Measurements from ENCODE around the gene SLC6A3. TPM values are rescaled to one million over a fixed set of nuclear protein-coding genes. Genes with fewer than 3 reads are reported as not detected.

SLC6A3 gene
- total and polyA plus RNA-seq, 2 of the 13 experiments (the other 11 are each of a cell fraction or from before 2014, with no cell fraction given), result 0.01 TPM; not detected in 1

- TF ChIP-seq ZNF646 (CRISPR knock-in tag; IDR thresholded peaks at IDR 0.05) (no peak), YEATS2 (CRISPR knock-in tag; IDR thresholded peaks at IDR 0.05; ENCODE audit: borderline replicate concordance) (no peak), ZNF747 (CRISPR knock-in tag; IDR thresholded peaks at IDR 0.05; ENCODE audit: borderline replicate concordance) (no peak), MED8 (CRISPR knock-in tag; IDR thresholded peaks at IDR 0.05; ENCODE audit: insufficient replicate concordance) (no peak), TCF7L2 (IDR thresholded peaks at IDR 0.05; ENCODE audit: low read depth, low read length) (no peak), ZSCAN22 (CRISPR knock-in tag; IDR thresholded peaks at IDR 0.05) (no peak), SMARCE1 (IDR thresholded peaks at IDR 0.05; ENCODE audit: borderline replicate concordance) (no peak), PCBP2 (optimal IDR thresholded peaks at IDR 0.05; ENCODE audit: low read depth, low read length, poor library complexity, severe bottlenecking) (no peak)
Measured at GRCh38 chr5:1387059-1387755, 58.0 kb downstream of the SLC6A3 start (continued).
